ENCODE measurements around the gene SGCA.

SGCA gene

GRCh38 chr17:50181144-50181543, 15.3 kb downstream of the SGCA start:
- Histone ChIP-seq H3K27ac (ENCODE audit: low read depth, low read length) (no peak overlapping the region), H3F3A (ENCODE audit: control insufficient read depth, insufficient read depth) (peaks cover 2% of the 10 kb centered on the region; the same call in 1 of the 2 replicates), H3K4me2 (ENCODE audit: low read length) (no peak overlapping the region)

GRCh38 chr17:50181591-50182560, 16.1 kb downstream of the SGCA start:
- Histone ChIP-seq H3K4me3 (ENCODE audit: low read length) (no peak overlapping the region), H3K9me3 (ENCODE audit: control insufficient read depth, insufficient read depth, low read length) (no peaks in the 10 kb centered on the region), H3K79me2 (ENCODE audit: control insufficient read depth, low read length) (no peaks in the 10 kb centered on the region), H3K9me2 (replicated peaks; ENCODE audit: control insufficient read depth, low read length) (no peaks in the 10 kb centered on the region), H3K27me3 (ENCODE audit: control insufficient read depth, low read length) (no peaks in the 10 kb centered on the region), H3F3A (ENCODE audit: control insufficient read depth, insufficient read depth) (peaks cover 2% of the 10 kb centered on the region; the same call in 1 of the 2 replicates), H3K27ac (ENCODE audit: low read depth, low read length) (no peak overlapping the region), H4K20me1 (ENCODE audit: control insufficient read depth, insufficient read depth, low read depth, low read length) (no peaks in the 10 kb centered on the region), H3K4me1 (ENCODE audit: control insufficient read depth, low read length) (peaks cover 41% of the 10 kb centered on the region), H3K36me3 (ENCODE audit: control insufficient read depth, low read length) (no peaks in the 10 kb centered on the region), H3K4me2 (ENCODE audit: low read length) (no peak overlapping the region)
- TF ChIP-seq EZH2phosphoT487 (IDR thresholded peaks at IDR 0.05; ENCODE audit: borderline replicate concordance, low read length): no peak
- TF ChIP-seq, protein P1, sequence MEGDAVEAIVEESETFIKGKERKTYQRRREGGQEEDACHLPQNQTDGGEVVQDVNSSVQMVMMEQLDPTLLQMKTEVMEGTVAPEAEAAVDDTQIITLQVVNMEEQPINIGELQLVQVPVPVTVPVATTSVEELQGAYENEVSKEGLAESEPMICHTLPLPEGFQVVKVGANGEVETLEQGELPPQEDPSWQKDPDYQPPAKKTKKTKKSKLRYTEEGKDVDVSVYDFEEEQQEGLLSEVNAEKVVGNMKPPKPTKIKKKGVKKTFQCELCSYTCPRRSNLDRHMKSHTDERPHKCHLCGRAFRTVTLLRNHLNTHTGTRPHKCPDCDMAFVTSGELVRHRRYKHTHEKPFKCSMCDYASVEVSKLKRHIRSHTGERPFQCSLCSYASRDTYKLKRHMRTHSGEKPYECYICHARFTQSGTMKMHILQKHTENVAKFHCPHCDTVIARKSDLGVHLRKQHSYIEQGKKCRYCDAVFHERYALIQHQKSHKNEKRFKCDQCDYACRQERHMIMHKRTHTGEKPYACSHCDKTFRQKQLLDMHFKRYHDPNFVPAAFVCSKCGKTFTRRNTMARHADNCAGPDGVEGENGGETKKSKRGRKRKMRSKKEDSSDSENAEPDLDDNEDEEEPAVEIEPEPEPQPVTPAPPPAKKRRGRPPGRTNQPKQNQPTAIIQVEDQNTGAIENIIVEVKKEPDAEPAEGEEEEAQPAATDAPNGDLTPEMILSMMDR (IDR thresholded peaks at IDR 0.05; ENCODE audit: low read depth, low read length, poor library complexity, severe bottlenecking): no peak

More at GRCh38 chr17:50181144-50181543, 15.3 kb downstream of the SGCA start:
- Histone ChIP-seq H3K9me3 (ENCODE audit: control insufficient read depth, insufficient read depth, low read length) (no peaks in the 10 kb centered on the region), H3K4me3 (ENCODE audit: low read length) (no peak overlapping the region), H3K9me2 (replicated peaks; ENCODE audit: control insufficient read depth, low read length) (no peaks in the 10 kb centered on the region), H4K20me1 (ENCODE audit: control insufficient read depth, insufficient read depth, low read depth, low read length) (no peaks in the 10 kb centered on the region), H3K4me1 (ENCODE audit: control insufficient read depth, low read length) (peaks cover 41% of the 10 kb centered on the region), H3K36me3 (ENCODE audit: control insufficient read depth, low read length) (no peaks in the 10 kb centered on the region), H3K27me3 (ENCODE audit: control insufficient read depth, low read length) (no peaks in the 10 kb centered on the region), H3K79me2 (ENCODE audit: control insufficient read depth, low read length) (no peaks in the 10 kb centered on the region)
- TF ChIP-seq, protein P1 (IDR thresholded peaks at IDR 0.05; ENCODE audit: low read depth, low read length, poor library complexity, severe bottlenecking): no peak
- TF ChIP-seq EZH2phosphoT487 (IDR thresholded peaks at IDR 0.05; ENCODE audit: borderline replicate concordance, low read length): no peak

GRCh38 chr17:50182783-50183420, 17.1 kb downstream of the SGCA start:
- H4K20me1 ChIP-seq (ENCODE audit: control insufficient read depth, insufficient read depth, low read depth, low read length): no peaks in the 10 kb centered on the region
- H3K79me2 ChIP-seq (ENCODE audit: control insufficient read depth, low read length): no peaks in the 10 kb centered on the region
- H3K4me2 ChIP-seq (ENCODE audit: low read length): no peak overlapping the region
- H3K4me3 ChIP-seq (ENCODE audit: low read length): no peak overlapping the region
- H3F3A ChIP-seq (ENCODE audit: control insufficient read depth, insufficient read depth): peaks cover 2% of the 10 kb centered on the region; the same call in 1 of the 2 replicates
- H3K9me3 ChIP-seq (ENCODE audit: control insufficient read depth, insufficient read depth, low read length): no peaks in the 10 kb centered on the region
- TF ChIP-seq, protein P1 (IDR thresholded peaks at IDR 0.05; ENCODE audit: low read depth, low read length, poor library complexity, severe bottlenecking): no peak
- no peak for TF ChIP-seq EZH2phosphoT487 (IDR thresholded peaks at IDR 0.05; ENCODE audit: borderline replicate concordance, low read length)
- H3K27me3 ChIP-seq (ENCODE audit: control insufficient read depth, low read length): no peaks in the 10 kb centered on the region
- no peaks in the 10 kb centered on the region for H3K9me2 ChIP-seq (replicated peaks; ENCODE audit: control insufficient read depth, low read length)
- H3K27ac ChIP-seq (ENCODE audit: low read depth, low read length): no peak overlapping the region
- no peaks in the 10 kb centered on the region for H3K36me3 ChIP-seq (ENCODE audit: control insufficient read depth, low read length)
- H3K4me1 ChIP-seq (ENCODE audit: control insufficient read depth, low read length): peaks cover 39% of the 10 kb centered on the region
